NOMO-1 treated with dmso at 0.1 percent for 144 hours (cell line): ENCODE data around the gene RELCH.

ENCODE experiments used
- DNase-seq: peaks from one replicate; lab custom pipeline; 2025; ENCODE audit not compliant: unreplicated experiment; lab: John Stamatoyannopoulos, UW

The RELCH gene

DNA sequence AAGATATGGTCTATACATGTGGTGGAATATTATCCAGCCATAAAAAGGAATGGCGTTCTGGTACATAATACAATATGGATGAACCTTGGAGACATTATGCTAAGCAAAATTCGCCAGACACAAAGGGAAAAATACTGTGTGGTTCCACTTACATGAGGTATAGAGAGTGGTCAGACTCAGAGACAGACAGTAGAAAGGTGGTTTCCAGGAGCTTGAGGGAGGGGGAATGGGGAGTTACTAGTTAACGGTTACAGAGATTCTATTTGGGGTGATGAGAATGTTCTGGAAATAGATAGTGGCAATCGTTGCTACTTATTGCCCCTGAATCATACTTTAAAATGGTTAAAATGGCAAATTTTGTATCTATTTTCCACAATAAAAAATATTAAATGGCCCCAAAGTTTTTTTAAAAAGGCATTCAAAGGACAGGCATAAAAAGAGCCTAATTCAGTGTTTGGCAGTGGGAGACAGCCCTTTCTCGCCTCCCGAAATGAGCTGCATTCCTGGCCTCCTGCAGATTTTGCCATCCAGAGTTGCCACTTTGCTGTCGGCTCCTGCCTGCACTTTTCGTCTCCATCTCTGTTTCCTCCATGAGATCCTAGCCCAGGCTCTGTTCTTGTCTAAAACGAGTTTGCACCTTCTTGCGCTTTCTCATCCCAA, 151.5 kb downstream of the RELCH start:
- DNase-seq, result no peak

DNA sequence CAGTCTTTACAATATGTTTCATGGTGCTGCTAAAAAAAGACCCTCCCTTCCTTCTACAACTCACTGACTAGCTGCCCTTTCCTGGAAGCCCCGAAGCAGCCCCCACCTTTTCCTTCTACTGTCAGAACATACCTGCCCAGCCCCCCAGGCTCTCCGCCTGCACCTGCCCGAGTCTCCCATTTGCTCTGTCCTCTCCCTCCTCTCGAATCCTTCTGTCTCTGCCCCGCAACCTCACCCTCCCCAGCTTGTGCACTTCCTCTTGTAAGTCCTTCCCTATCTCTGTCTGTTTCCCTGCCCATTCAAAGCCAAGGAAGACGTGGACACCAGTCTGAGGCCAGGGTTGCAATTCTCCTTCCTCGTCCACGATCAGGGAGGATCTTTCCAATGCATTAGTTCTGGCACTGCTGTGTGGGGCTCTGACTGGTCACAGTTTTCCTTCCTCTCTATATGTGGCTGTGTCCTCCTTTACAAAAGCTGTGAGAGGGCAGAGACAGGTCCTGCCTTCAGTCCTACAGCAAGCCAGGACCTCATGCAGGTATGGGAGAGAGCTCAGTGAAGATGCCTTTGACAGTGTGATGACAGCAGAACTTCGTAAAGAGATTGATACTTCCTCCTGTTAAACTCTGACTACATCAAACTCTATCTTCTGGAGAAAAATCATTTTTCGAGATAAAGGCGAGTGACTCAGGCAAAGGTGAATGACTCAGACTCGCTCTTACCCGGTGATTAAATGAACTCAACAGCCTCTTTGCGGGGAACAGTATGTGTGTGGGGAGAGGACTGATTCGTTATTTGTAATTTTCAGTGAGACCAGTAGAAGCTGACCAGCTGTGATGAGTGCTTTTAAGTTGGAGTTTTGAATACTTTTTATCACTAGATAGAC, 152.3 kb downstream of the RELCH start:
- DNase-seq, result peak; percentile 28

DNA sequence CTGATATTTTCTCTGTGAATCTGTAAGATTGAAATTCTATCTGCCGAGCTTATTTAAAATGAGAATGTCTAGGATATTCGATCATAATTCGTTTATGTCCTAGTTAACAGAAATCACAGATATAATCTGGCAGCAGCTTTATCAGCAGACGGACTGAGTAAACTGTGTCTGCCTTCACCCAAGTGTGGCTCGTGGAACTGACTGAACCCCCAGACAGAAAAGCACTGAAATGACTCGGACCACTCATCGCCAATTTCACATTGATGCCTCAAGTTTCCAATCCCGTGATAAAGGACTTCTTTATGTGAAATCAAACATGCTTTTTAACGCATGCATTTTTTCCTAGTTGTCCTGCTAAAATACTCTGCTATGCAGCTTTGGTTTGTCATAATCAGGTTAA, 153.9 kb downstream of the RELCH start:
- DNase-seq, result no peak

DNA sequence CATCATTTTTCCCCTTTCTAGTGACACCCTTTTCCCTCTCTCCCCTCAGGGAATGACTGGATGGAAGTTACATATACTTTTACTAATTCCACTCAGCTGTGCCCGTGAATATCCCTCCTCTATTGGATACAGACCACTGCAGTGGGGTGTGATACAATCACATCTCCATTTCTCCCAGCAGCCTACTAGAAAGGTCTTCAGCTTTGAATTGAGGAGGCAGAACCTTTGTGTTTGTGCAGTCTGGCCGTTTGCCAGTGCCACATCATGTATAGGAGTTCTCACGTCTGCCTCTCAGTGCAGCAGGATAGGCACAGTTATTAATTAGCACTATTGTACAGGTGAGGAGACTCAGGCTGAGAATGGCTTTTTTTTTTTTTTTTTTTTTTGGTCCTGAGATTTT, 154.4 kb downstream of the RELCH start:
- DNase-seq, result no peak

DNA sequence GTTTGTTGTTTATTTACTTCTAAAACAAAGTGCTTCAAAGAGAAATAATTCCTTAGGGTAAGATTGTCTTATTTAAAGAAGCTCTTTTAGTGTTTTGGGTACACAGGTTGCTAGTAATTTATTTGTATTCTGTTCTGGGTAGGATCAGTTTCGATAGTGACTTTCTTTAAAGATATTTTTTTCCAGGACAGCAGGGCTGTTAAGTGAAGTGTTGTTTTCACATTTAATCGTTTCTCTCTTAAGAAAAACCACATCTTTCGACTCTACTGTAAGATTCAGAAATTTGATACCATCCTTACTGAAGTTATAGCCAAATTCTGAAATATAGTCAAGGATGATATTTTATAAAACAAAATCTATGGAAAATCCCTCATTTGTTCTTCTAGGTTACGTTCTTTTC, 155.8 kb downstream of the RELCH start:
- DNase-seq, result no peak

DNA sequence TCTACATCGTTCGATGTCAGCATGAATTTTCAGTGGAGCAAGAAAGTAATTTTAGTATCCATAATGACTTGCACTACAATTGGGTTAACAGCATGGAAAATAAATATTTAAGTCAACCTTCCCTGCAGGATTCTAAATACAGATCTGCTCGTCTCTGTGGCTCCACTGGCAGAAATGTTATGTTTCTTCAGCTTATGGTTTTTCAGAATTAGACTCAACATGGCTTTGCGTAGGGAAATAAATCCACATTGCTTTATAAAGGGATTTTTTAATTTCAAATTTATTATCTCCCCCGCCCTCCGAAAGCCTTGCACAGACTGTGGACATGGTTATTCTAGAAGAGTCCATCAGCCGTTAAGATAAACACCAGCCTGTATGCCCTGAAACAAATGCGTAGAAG, 156.3 kb downstream of the RELCH start:
- no peak for DNase-seq

DNA sequence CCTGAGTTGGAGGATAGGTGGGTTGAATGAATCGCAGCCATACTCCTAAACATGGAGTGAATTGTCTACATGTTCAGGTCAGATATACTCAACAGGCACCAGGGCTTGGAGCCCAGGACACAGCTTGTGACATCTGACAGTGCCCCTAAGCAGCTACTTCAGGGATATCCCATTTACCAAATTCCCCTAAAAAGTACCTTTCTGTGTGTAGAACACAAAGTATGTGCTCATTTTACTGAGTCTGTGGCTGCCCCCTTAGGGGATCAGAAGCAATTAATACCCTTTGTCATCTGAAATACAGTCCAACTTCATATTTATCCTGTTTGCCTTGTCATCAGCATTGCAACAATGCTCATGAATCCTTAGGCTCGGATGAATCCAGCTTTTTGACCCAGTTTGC, 158.9 kb downstream of the RELCH start:
- no peak for DNase-seq

DNA sequence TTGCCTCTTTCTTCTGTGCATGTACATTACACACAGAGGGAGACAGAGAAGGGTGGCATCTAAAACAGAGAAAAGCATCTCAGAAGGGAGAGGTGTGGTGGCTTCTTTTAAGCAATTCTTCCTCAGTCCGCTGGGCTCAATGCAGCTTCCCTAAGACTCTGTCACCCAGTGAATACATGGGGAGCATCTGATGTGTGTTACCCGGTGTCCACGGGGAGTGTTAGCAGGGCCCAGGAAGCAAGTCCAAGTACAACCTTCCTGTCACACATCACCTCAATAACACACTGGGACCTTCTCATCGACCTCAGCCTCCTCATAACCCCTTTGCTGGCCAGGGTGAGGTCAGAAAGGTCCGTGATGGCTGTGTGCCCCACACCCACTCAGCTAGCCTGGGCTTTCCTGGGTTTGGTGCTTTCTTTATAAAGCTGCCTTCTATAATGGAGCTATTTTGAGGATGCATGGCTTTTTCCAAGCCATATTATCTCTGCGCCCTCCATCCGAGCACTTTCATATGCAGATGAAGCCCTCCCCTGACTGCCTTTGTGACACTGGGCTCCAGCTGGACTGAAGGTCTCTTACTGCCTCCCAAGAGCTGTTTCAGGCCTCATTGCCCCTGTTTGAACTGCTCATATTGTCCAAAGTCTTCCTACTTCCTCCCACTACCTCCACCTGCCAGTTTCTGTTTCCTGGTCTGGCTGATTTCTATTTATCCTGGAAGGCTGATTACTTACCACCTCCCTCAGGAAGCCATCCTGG, 159.5 kb downstream of the RELCH start:
- DNase-seq, result no peak

DNA sequence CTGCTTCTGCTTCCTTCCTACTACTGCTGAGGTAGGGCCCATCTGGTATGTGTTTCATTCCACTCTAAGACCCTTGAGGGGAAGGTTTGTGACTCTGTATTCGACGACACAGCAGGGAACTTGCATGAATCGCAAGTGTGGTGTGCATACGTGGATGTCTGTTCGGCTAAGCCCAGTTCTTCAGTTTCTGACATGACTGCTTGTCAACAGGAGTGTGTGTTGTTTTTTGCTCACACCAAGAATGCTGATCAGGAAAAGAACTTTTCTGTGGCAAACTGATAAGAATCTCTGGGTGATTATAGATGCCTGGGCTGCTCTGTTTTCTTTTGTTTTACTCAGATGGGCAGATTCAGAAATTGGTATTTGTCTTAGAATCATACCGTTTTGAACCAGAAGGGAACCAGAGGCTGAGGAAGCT, 160.0 kb downstream of the RELCH start:
- DNase-seq, result no peak

DNA sequence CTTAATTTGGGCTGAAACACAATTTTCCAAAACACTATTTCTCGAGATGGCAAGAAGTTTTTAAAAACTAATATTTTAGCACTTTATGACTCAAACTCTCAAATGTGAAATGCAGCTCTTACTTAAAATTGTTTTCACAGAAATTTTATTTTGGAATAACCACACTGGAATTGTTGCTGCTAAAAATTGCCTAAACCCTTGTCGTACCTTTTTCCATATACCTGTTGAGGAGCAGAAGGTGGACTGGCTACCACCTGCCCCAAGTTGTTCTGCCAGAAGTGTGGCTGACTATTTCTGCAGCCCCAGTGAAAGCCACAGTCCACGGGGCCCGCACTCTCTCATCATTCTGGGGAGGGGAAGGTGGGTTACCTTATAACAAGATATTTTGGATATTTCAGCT, 161.4 kb downstream of the RELCH start:
- no peak for DNase-seq

DNA sequence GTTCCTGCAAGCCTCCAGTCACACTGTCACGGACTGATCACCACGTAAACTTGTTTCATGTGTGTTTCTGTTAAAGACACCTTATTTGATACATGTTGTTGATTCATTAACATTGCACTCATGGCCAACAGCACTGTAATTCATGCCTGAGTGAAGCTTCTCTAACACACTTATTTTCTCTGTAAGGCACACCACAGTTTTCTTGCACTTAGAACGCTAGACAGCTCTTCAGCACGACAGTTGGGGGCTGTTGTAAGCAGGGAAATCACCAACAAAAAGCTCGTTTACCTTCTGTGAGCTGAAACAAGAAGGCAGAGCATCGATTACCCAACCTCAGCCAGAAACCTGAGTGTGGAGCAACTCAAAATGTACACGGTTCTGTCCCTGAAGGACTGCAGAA, 166.1 kb downstream of the RELCH start:
- DNase-seq, result no peak

DNA sequence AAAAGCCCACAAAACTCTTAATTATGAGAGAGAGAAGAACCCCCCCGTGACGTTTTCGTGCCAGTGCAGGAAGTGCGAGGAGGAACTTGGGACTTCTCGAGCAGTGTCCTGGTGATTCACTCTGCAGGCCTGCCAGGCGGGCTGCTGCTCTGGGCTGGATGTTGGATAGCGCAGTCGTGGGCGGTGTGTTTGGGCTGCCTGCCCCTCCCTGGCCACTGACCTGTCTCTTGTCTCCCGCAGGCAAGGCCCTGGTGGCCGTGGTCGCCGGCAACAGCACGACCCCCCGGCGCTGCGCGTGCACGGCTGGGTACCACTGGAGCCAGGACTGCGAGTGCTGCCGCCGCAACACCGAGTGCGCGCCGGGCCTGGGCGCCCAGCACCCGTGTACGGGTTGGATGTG, 167.1 kb downstream of the RELCH start:
- no peak for DNase-seq

DNA sequence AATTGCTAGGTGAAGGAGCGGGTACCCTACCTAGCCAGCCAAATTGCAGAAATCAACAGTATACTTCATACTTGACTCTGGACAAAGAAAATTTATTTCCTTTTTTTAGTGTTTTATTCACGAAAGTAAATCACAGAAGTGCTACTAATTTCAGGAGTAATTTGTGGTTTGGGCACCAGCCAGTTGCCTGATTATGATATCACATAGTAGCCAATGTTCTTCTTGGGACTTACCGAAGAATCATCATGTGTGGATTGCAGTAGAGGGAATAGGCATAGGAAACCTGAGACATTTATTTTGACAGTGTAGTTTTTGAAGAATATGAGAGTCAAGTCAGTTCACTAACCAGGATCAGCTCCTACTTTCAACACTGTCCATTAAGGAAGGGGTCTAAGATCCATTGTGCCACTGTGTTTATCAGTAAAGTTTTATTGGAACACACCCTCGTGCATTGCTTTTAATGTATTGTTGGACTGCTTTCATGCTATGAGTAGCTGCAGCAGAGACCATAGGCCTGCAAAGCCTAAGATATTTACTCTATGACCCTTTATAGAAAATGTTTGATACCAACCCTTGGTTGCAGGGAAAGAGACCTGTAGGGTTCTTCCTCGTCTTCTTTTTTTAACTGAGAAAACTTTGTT, 170.1 kb downstream of the RELCH start:
- DNase-seq, result no peak
